Measurements from ENCODE around the gene ORAI1.

DNA sequence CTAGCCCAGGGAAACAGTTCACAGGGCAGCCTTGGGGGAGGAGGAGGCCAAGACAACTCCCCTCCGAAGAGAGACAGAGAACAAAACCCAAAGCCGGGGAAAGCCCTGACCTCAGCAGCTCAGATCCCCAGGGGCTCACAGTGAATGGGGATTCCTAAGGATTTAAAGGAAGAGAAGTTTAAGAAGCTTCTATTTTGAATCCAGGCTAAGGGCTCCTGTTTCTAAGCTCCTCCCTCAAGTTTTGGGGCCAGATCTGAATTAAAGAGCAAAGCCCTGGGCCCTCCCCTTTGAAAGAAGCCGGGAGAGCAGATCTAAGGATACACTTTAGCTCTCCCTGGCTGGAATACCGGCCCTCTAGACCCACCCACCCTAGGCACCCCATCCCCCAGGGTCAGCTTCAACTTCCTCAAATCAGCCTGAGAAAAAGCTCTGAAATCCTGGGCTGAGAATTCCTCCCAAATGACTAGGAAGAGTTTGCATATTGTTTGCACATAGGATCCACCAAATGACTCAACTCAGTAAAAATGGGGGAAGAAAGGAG, 49.4 kb upstream of the ORAI1 start:
- TF ChIP-seq, protein P1, sequence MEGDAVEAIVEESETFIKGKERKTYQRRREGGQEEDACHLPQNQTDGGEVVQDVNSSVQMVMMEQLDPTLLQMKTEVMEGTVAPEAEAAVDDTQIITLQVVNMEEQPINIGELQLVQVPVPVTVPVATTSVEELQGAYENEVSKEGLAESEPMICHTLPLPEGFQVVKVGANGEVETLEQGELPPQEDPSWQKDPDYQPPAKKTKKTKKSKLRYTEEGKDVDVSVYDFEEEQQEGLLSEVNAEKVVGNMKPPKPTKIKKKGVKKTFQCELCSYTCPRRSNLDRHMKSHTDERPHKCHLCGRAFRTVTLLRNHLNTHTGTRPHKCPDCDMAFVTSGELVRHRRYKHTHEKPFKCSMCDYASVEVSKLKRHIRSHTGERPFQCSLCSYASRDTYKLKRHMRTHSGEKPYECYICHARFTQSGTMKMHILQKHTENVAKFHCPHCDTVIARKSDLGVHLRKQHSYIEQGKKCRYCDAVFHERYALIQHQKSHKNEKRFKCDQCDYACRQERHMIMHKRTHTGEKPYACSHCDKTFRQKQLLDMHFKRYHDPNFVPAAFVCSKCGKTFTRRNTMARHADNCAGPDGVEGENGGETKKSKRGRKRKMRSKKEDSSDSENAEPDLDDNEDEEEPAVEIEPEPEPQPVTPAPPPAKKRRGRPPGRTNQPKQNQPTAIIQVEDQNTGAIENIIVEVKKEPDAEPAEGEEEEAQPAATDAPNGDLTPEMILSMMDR (IDR thresholded peaks at IDR 0.05), result no peak
- TF ChIP-seq POLR2A (IDR thresholded peaks at IDR 0.05), result no peak
